Neural progenitor cell (in vitro differentiated cells): ENCODE data around the gene SH3D21. TPM values are rescaled to one million over a fixed set of nuclear protein-coding genes. Genes with fewer than 3 reads are reported as not detected.

ENCODE experiments used
- DNase-seq: peaks from one replicate; pipeline ENCODE4 v3.0.0-alpha.2; 2016; ENCODE audit warnings: low spot score
- H2AFZ ChIP-seq: fragments of 200-600 bp; sonication (generic); replicated peaks from 2 replicates; pipeline ENCODE4 v1.6.1; 2016; ENCODE audit warnings: antibody characterized with exemption
- H3F3A ChIP-seq: fragments of 200-600 bp; sonication (generic); 2 replicates; pipeline ENCODE4 v1.6.1; 2016; ENCODE audit warnings: antibody characterized with exemption, low read depth
- H3K27ac ChIP-seq: fragments of 200-600 bp; sonication (generic); 2 replicates; pipeline ENCODE4 v1.5.1; 2016; ENCODE audit warnings: mild to moderate bottlenecking
- H3K27me3 ChIP-seq: fragments of 200-600 bp; sonication (generic); 2 replicates; pipeline ENCODE4 v1.6.1; 2016; ENCODE audit warnings: mild to moderate bottlenecking, moderate library complexity
- H3K36me3 ChIP-seq: fragments of 200-600 bp; sonication (generic); 2 replicates; pipeline ENCODE4 v1.5.1; 2016
- H3K4me1 ChIP-seq: fragments of 200-600 bp; sonication (generic); 2 replicates; pipeline ENCODE4 v1.6.1; 2016; ENCODE audit warnings: mixed run types
- H3K4me2 ChIP-seq: fragments of 200-600 bp; sonication (generic); 2 replicates; pipeline ENCODE4 v1.6.1; 2016
- H3K4me3 ChIP-seq: fragments of 200-600 bp; sonication (generic); 2 replicates; pipeline ENCODE4 v1.5.1; 2016
- H3K79me2 ChIP-seq: fragments of 200-600 bp; sonication (generic); 2 replicates; pipeline ENCODE4 v1.6.1; 2016; ENCODE audit warnings: low read depth
- H3K9ac ChIP-seq: fragments of 200-600 bp; sonication (generic); 2 replicates; pipeline ENCODE4 v1.6.1; 2016
- H3K9me3 ChIP-seq: fragments of 200-600 bp; sonication (generic); 2 replicates; pipeline ENCODE4 v1.5.1; 2016; ENCODE audit warnings: low read depth
- H4K20me1 ChIP-seq: fragments of 200-600 bp; sonication (generic); 2 replicates; pipeline ENCODE4 v1.6.1; 2016; ENCODE audit warnings: low read depth
- H3K27ac Mint-ChIP-seq: 3 replicates; pipeline ENCODE4 v1.8.0; 2021; ENCODE audit warnings: mixed read lengths
- H3K27me3 Mint-ChIP-seq: 2 replicates; pipeline ENCODE4 v1.8.0; 2022; ENCODE audit warnings: low read depth, mild to moderate bottlenecking, inconsistent platforms, moderate library complexity, mixed read lengths; ENCODE audit not compliant: insufficient read depth
- H3K36me3 Mint-ChIP-seq: 3 replicates; pipeline ENCODE4 v1.8.0; 2021; ENCODE audit warnings: mixed read lengths
- H3K4me1 Mint-ChIP-seq: 3 replicates; pipeline ENCODE4 v1.8.0; 2021; ENCODE audit warnings: mixed read lengths
- H3K4me3 Mint-ChIP-seq: 3 replicates; pipeline ENCODE4 v1.8.0; 2021; ENCODE audit warnings: mild to moderate bottlenecking, moderate library complexity, mixed read lengths
- H3K9me3 Mint-ChIP-seq: 3 replicates; pipeline ENCODE4 v1.8.0; 2020; ENCODE audit warnings: mixed read lengths
- CTCF ChIP-seq: fragments of 200-600 bp; sonication (generic); IDR thresholded peaks from 2 replicates; pipeline ENCODE4 v1.5.1; 2017; ENCODE audit warnings: antibody characterized with exemption, mild to moderate bottlenecking
- EZH2 ChIP-seq: fragments of 200-600 bp; sonication (generic); IDR thresholded peaks from 2 replicates; pipeline ENCODE4 v1.6.1; 2017; ENCODE audit warnings: antibody characterized with exemption, mild to moderate bottlenecking, moderate library complexity
- EZH2phosphoT487 ChIP-seq: fragments of 200-600 bp; sonication (generic); IDR thresholded peaks from 2 replicates; pipeline ENCODE4 v1.6.1; 2017; ENCODE audit warnings: antibody characterized with exemption
- total RNA-seq: library from RNA; depleted of rRNA; stranded (reverse); fragments of >200 nt; gene quantifications from 2 replicates; pipeline ENCODE4 v1.2.3, GENCODE V29; 2015; ENCODE audit warnings: low replicate concordance

SH3D21 gene
- total RNA-seq, 1 donor from 2014 or later = 6.1 TPM

- Histone ChIP-seq H3K79me2 (no peaks in the 10 kb centered on the region), H3K9ac (no peak overlapping the region), H3K4me3 (no peak overlapping the region), H3K36me3 (peaks cover 17% of the 10 kb centered on the region), H3F3A (peaks cover 23% of the 10 kb centered on the region), H3K27me3 (no peaks in the 10 kb centered on the region), H3K4me1 (no peaks in the 10 kb centered on the region), H3K27ac (no peak overlapping the region), H3K4me2 (no peak overlapping the region), H3K9me3 (no peaks in the 10 kb centered on the region), H2AFZ (no peak overlapping the region), H4K20me1 (peaks cover 6% of the 10 kb centered on the region)
- H3K4me3 Mint-ChIP-seq = no peak overlapping the region
- no peak overlapping the region for H3K27ac Mint-ChIP-seq
- no peaks in the 10 kb centered on the region for H3K9me3 Mint-ChIP-seq
- peaks cover 37% of the 10 kb centered on the region for H3K36me3 Mint-ChIP-seq
- no peak for DNase-seq
- peaks cover 2% of the 10 kb centered on the region for H3K27me3 Mint-ChIP-seq
- no peaks in the 10 kb centered on the region for H3K4me1 Mint-ChIP-seq
- TF ChIP-seq EZH2phosphoT487 (no peak), CTCF (no peak), EZH2 (no peak)
These were observed 7.5 kb upstream of the SH3D21 start for GRCh38 chr1:36298640-36299039.

GRCh38 chr1:36300526-36300925 is 5.6 kb upstream of the SH3D21 start:
- Histone ChIP-seq H3K4me3 (no peak overlapping the region), H3K9me3 (no peaks in the 10 kb centered on the region), H3K79me2 (no peaks in the 10 kb centered on the region), H3K36me3 (peaks cover 8% of the 10 kb centered on the region), H2AFZ (no peak overlapping the region), H3K9ac (no peak overlapping the region), H4K20me1 (peaks cover 12% of the 10 kb centered on the region), H3K4me2 (no peak overlapping the region), H3K4me1 (no peaks in the 10 kb centered on the region), H3K27ac (no peak overlapping the region), H3K27me3 (no peaks in the 10 kb centered on the region), H3F3A (peaks cover 22% of the 10 kb centered on the region)
- Mint-ChIP-seq H3K27ac (no peak overlapping the region), H3K9me3 (no peaks in the 10 kb centered on the region), H3K36me3 (peaks cover 29% of the 10 kb centered on the region), H3K27me3 (peaks cover 2% of the 10 kb centered on the region), H3K4me3 (no peak overlapping the region), H3K4me1 (peaks cover 3% of the 10 kb centered on the region)
- TF ChIP-seq EZH2 (no peak), CTCF (no peak), EZH2phosphoT487 (no peak)
- DNase-seq = no peak

GRCh38 chr1:36301220-36301619 is 4.9 kb upstream of the SH3D21 start:
- peaks cover 2% of the 10 kb centered on the region for H3K27me3 Mint-ChIP-seq
- DNase-seq = no peak
- no peaks in the 10 kb centered on the region for H3K79me2 ChIP-seq
- H3K36me3 ChIP-seq = peaks cover 8% of the 10 kb centered on the region
- H3F3A ChIP-seq = peaks cover 28% of the 10 kb centered on the region
- no peaks in the 10 kb centered on the region for H3K27me3 ChIP-seq
- no peak overlapping the region for H3K27ac ChIP-seq
- H3K4me1 Mint-ChIP-seq = peaks cover 5% of the 10 kb centered on the region
- peaks cover 4% of the 10 kb centered on the region for H3K4me1 ChIP-seq
- H3K9me3 Mint-ChIP-seq = no peaks in the 10 kb centered on the region
- no peak overlapping the region for H3K4me3 Mint-ChIP-seq
- peaks cover 27% of the 10 kb centered on the region for H3K36me3 Mint-ChIP-seq
- no peak overlapping the region for H3K9ac ChIP-seq
- no peak for TF ChIP-seq EZH2phosphoT487
- no peak for TF ChIP-seq CTCF
- no peak for TF ChIP-seq EZH2
- H4K20me1 ChIP-seq = peaks cover 19% of the 10 kb centered on the region
- H3K27ac Mint-ChIP-seq = no peak overlapping the region
- no peaks in the 10 kb centered on the region for H3K9me3 ChIP-seq
- no peak overlapping the region for H3K4me3 ChIP-seq
- H2AFZ ChIP-seq = no peak overlapping the region
- H3K4me2 ChIP-seq = no peak overlapping the region
